Endothelial cell of umbilical vein (primary cell): Measurements from ENCODE around the gene GLRX5. TPM values are rescaled to one million over a fixed set of nuclear protein-coding genes. Genes with fewer than 3 reads are reported as not detected.

Source experiments
- BruUV-seq: library from RNA; stranded (reverse); fragments of 400-500 nt; replicated peaks from 2 replicates; lab custom pipeline; 2021; lab: Mats Ljungman, UMichigan
- CTCF ChIA-PET: fragments of 300-600, 350-600 bp; sonication (Branson Sonifier 250); formaldehyde crosslinking; loops from one replicate; lab custom pipeline; 2021; ENCODE audit warnings: antibody characterized with exemption, inconsistent platforms; lab: Charles Lee
- POLR2A ChIA-PET: fragments of 300-600, 350-600 bp; sonication (Branson Sonifier 250); formaldehyde crosslinking; loops from one replicate; lab custom pipeline; 2021; ENCODE audit warnings: antibody characterized with exemption, inconsistent platforms; lab: Charles Lee
- DNase-seq: peaks from one replicate; pipeline ENCODE4 v3.0.0-alpha.2; 2011; ENCODE audit warnings: low read depth, low spot score
- FAIRE-seq: peaks from 2 replicates; lab custom pipeline; 2011; peaks lifted over from hg19 to GRCh38; lab: Jason Lieb, UNC
- H2AFZ ChIP-seq: 2 replicates; pipeline ENCODE4 v1.6.0; 2012; ENCODE audit warnings: low read depth, low read length, control low read depth, inconsistent platforms
- H3K27ac ChIP-seq: 2 replicates; pipeline ENCODE4 v1.5.1; 2011; ENCODE audit warnings: low read depth, mild to moderate bottlenecking, control low read depth, low read length, moderate library complexity; ENCODE audit not compliant: insufficient read depth
- H3K27me3 ChIP-seq, 2 experiments: 2 replicates each; pipeline versions ENCODE4 v1.6.0 to v1.6.1; 2011; ENCODE audit warnings: low read length in 2 of 2, mixed read lengths in 1 of 2; ENCODE audit not compliant: control insufficient read depth in 2 of 2, insufficient read depth in 2 of 2
- H3K36me3 ChIP-seq, 2 experiments: 2 replicates in 1 of 2; 3 replicates in 1 of 2; pipeline ENCODE4 v1.5.1; 2011; ENCODE audit warnings: low read length in 2 of 2, mild to moderate bottlenecking in 1 of 2, moderate library complexity in 1 of 2; ENCODE audit not compliant: control insufficient read depth in 2 of 2, insufficient read depth in 2 of 2; ENCODE audit errors: extremely low read depth in 1 of 2
- H3K4me1 ChIP-seq: 3 replicates; pipeline ENCODE4 v1.5.1; 2011; ENCODE audit warnings: mild to moderate bottlenecking, low read length; ENCODE audit not compliant: control insufficient read depth, insufficient read depth; ENCODE audit errors: extremely low read depth
- H3K4me2 ChIP-seq: 2 replicates; pipeline ENCODE4 v1.6.1; 2011; ENCODE audit warnings: low read length, control low read depth, mixed read lengths; ENCODE audit not compliant: insufficient read depth
- H3K4me3 ChIP-seq, 3 experiments: fragments of 200-600 bp in 1 of 3; sonication (generic), shearing (Covaris generic) in 1 of 3; replicated peaks in 1 of 3; 2 replicates each; pipeline ENCODE4 v1.5.1; 2011 to 2016; ENCODE audit warnings: control low read depth in 3 of 3, low read length in 3 of 3, mild to moderate bottlenecking in 2 of 3, inconsistent platforms in 1 of 3, low read depth in 1 of 3, moderate library complexity in 1 of 3; ENCODE audit not compliant: insufficient read depth in 1 of 3
- H3K79me2 ChIP-seq: 2 replicates; pipeline ENCODE4 v1.6.0; 2012; ENCODE audit warnings: low read length, inconsistent platforms; ENCODE audit not compliant: control insufficient read depth, insufficient read depth
- H3K9ac ChIP-seq: replicated peaks from 2 replicates; pipeline ENCODE3; 2011; ENCODE audit warnings: low read length, control low read depth; ENCODE audit not compliant: insufficient read depth; ENCODE audit errors: extremely low read depth
- H3K9me1 ChIP-seq: replicated peaks from 3 replicates; pipeline ENCODE4 v1.6.0; 2011; ENCODE audit warnings: mild to moderate bottlenecking, low read length; ENCODE audit not compliant: control insufficient read depth, insufficient read depth; ENCODE audit errors: extremely low read depth
- H3K9me3 ChIP-seq: replicated peaks from 2 replicates; pipeline ENCODE4 v1.5.1; 2012; ENCODE audit warnings: low read length, inconsistent platforms; ENCODE audit not compliant: control insufficient read depth, insufficient read depth
- H4K20me1 ChIP-seq: replicated peaks from 2 replicates; pipeline ENCODE3; 2011; ENCODE audit warnings: mild to moderate bottlenecking, low read length; ENCODE audit not compliant: control insufficient read depth, insufficient read depth; ENCODE audit errors: extremely low read depth
- CTCF ChIP-seq, 2 donors: IDR thresholded peaks; 1 replicate in 1 of 2; 2 replicates in 1 of 2; pipeline ENCODE4 v1.5.1; 2011; ENCODE audit warnings: low read length in 2 of 2, mild to moderate bottlenecking in 2 of 2, moderate library complexity in 2 of 2, control low read depth in 1 of 2, inconsistent platforms in 1 of 2, low read depth in 1 of 2; ENCODE audit not compliant: insufficient read depth in 1 of 2; ENCODE audit errors: extremely low read depth in 1 of 2
- EZH2 ChIP-seq: IDR thresholded peaks from 2 replicates; pipeline ENCODE4 v1.6.1; 2012; ENCODE audit warnings: borderline replicate concordance, low read depth, mild to moderate bottlenecking, moderate library complexity, low read length, inconsistent platforms; ENCODE audit not compliant: severe bottlenecking
- FOS ChIP-seq: IDR thresholded peaks from 2 replicates; pipeline ENCODE4 v1.6.1; 2011; ENCODE audit warnings: mild to moderate bottlenecking, low read length, moderate library complexity, borderline replicate concordance; ENCODE audit not compliant: insufficient read depth
- GATA2 ChIP-seq: IDR thresholded peaks from 2 replicates; pipeline ENCODE4 v1.7.0; 2011; ENCODE audit warnings: low read depth, mild to moderate bottlenecking, moderate library complexity, mixed read lengths, low read length; ENCODE audit not compliant: insufficient read length, insufficient read depth
- JUN ChIP-seq: IDR thresholded peaks from 2 replicates; pipeline ENCODE4 v1.6.1; 2011; ENCODE audit warnings: borderline replicate concordance, low read depth; ENCODE audit not compliant: insufficient read length, insufficient read depth
- MAX ChIP-seq: IDR thresholded peaks from 2 replicates; pipeline ENCODE4 v1.6.1; 2011; ENCODE audit not compliant: insufficient read depth, insufficient read length
- MYC ChIP-seq: IDR thresholded peaks from one replicate; pipeline ENCODE4 v1.6.1; 2011; ENCODE audit warnings: mild to moderate bottlenecking, low read depth, low read length
- POLR2A ChIP-seq: IDR thresholded peaks from 2 replicates; pipeline ENCODE4 v1.6.1; 2012; ENCODE audit warnings: low read depth, mild to moderate bottlenecking, control low read depth, low read length
- POLR2AphosphoS5 ChIP-seq: IDR thresholded peaks from 2 replicates; pipeline ENCODE4 v1.6.1; 2012; ENCODE audit warnings: low read depth, mild to moderate bottlenecking, control low read depth, low read length, moderate library complexity; ENCODE audit not compliant: insufficient read depth
- dilution Hi-C: fragments of 300-500 bp; cut with MboI; formaldehyde crosslinking; loops from one replicate; pipeline ENCODE4 v1.15.0; 2019; ENCODE audit warnings: low sequenced_read_pairs; ENCODE audit not compliant: extremely low pct_ligation_motif_present
- intact Hi-C: fragments of 100-400 bp; cut with micrococcal nuclease; formaldehyde crosslinking; loops from one replicate; pipeline ENCODE4 v1.10.0; 2022
- polyA plus RNA-seq, 4 experiments: library from polyadenylated mRNA; depleted of rRNA in 3 of 4; stranded (reverse) in 3 of 4; unstranded in 1 of 4; fragments of >200 nt; gene quantifications; 2 replicates each; pipeline versions ENCODE4 v1.2.1 to v1.2.3, GENCODE V29; 2011 to 2012; ENCODE audit warnings: missing spikeins in 1 of 4
- total RNA-seq: library from RNA; stranded (reverse); gene quantifications from 2 replicates; pipeline ENCODE4 v1.2.3, GENCODE V29; 2021

The GLRX5 gene
- total and polyA plus RNA-seq, 2 donors (not counting 3 experiments of a cell fraction or from before 2014, with no cell fraction given) = 42.6 to 52.0 TPM

DNA sequence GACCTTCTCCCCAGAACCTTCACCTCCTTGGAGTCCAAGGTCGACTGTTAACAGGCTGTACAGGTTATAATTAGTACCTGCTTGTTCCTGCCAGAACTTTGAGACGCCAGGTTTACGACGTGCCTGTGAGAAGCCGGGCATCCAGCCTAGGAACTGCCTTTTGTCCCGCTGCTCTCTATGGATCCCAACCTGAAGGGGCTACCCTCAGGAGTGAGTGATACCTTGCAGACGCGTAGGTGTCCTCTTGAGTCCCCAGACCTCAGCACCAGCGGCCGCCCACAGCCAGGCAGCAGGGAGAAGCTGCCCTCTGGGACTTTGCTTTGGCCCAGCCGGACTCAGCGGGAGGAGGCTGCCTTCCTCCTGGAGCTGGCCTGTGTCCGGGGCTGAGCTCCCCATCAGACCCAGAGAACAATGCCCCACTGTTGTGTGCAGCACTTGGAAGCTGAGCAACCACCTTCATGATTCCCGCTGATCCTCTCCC, 34.6 kb upstream of the GLRX5 start:
- Histone ChIP-seq H3K9ac (no peak overlapping the region), H4K20me1 (no peaks in the 10 kb centered on the region), H3K27me3 (no peaks in the 10 kb centered on the region), H2AFZ (no peak overlapping the region), H3K4me3 (no peak overlapping the region), H3K36me3 (no peaks in the 10 kb centered on the region), H3K9me1 (no peaks in the 10 kb centered on the region), H3K4me2 (no peak overlapping the region), H3K4me1 (peaks cover 40% of the 10 kb centered on the region), H3K27ac (no peak overlapping the region), H3K9me3 (no peaks in the 10 kb centered on the region), H3K79me2 (no peaks in the 10 kb centered on the region)
- intact Hi-C loops (no loop called here), dilution Hi-C loops (no loop called here)
- FAIRE-seq = no peak
- no peak for DNase-seq
- no peak for TF ChIP-seq FOS
- no peak for TF ChIP-seq GATA2
- no peak for TF ChIP-seq MAX
- no peak for TF ChIP-seq CTCF (IDR thresholded peaks at IDR 0.05; ENCODE audit: extremely low read depth in 1 of 2, insufficient read depth in 1 of 2, low read depth in 1 of 2, low read length in 2 of 2)
- no peak for TF ChIP-seq MYC
- TF ChIP-seq POLR2A = no peak
- TF ChIP-seq JUN = no peak
- TF ChIP-seq POLR2AphosphoS5 = no peak
- TF ChIP-seq EZH2 = no peak
- ChIA-PET POLR2A (no interaction called here), CTCF (interaction anchor here (1.0 to 2.1 kb wide), 7 partner anchors 16 to 58 kb away, joined by 3 to 18 read pairs (median 7); partner anchors contain the start of gene SYNE3)
- no TSS peak for BruUV-seq
